Measurements from ENCODE around the gene DNAJC18.

Gene DNAJC18

GRCh38 chr5:139386050-139386438, 53.3 kb downstream of the DNAJC18 start:
- DNase-seq, result no peak

GRCh38 chr5:139385061-139386049, 54.0 kb downstream of the DNAJC18 start:
- DNase-seq, result no peak

- DNase-seq, result no peak
Measured at GRCh38 chr5:139384591-139385051, 54.7 kb downstream of the DNAJC18 start.

- DNase-seq, result no peak
Measured at GRCh38 chr5:139383993-139384590, 55.2 kb downstream of the DNAJC18 start.

GRCh38 chr5:139383275-139383992, 55.9 kb downstream of the DNAJC18 start, which contains the start of gene SLC23A1:
SLC23A1 (minus strand) TSS chr5:139383297; CDS start chr5:139383253, 44 bp downstream.
- DNase-seq, result no peak

GRCh38 chr5:139382807-139383206, 56.5 kb downstream of the DNAJC18 start:
- no peak for DNase-seq

- DNase-seq, result no peak
Measured at GRCh38 chr5:139381837-139382761, 57.2 kb downstream of the DNAJC18 start.

GRCh38 chr5:139379626-139380449, 59.5 kb downstream of the DNAJC18 start:
- DNase-seq, result no peak

- DNase-seq, result no peak
Measured at GRCh38 chr5:139378941-139379361, 60.4 kb downstream of the DNAJC18 start.

- DNase-seq, result no peak
Measured at GRCh38 chr5:139378101-139378825, 61.1 kb downstream of the DNAJC18 start.

GRCh38 chr5:139377226-139377625, 62.1 kb downstream of the DNAJC18 start:
- DNase-seq, result no peak

- no peak for DNase-seq
Measured at GRCh38 chr5:139376364-139376763, 63.0 kb downstream of the DNAJC18 start.

GRCh38 chr5:139374909-139375308, 64.4 kb downstream of the DNAJC18 start:
- no peak for DNase-seq

- no peak for DNase-seq
Measured at GRCh38 chr5:139371482-139372435, 67.6 kb downstream of the DNAJC18 start.

GRCh38 chr5:139369181-139369580, 70.1 kb downstream of the DNAJC18 start:
- no peak for DNase-seq

GRCh38 chr5:139368613-139369012, 70.7 kb downstream of the DNAJC18 start:
- peak in 1 of 2 donors; percentile 21 for DNase-seq

GRCh38 chr5:139364466-139364865, 74.9 kb downstream of the DNAJC18 start:
- DNase-seq, result no peak

GRCh38 chr5:139363937-139364336, 75.4 kb downstream of the DNAJC18 start:
- DNase-seq, result no peak

GRCh38 chr5:139361835-139362429, 77.4 kb downstream of the DNAJC18 start:
- DNase-seq, result no peak
